Stimulated activated effector memory CD8-positive, alpha-beta T cell treated with anti-CD3 and anti-CD28 coated beads, Interleukin-12 subunit alpha, Interleukin-12 subunit beta, amount 100 ng/mL, for 72 hours (primary cell): ENCODE results near the gene RBM15.

Experiments
- ATAC-seq: fragments of 150-1000 bp; cut with Tn5 transposase; 2 replicates; pipeline ENCODE4 v1.10.0; 2021
- DNase-seq, 2 donors: peaks; one replicate each; pipeline ENCODE4 v3.0.0; 2021 to 2022; ENCODE audit warnings: low spot score in 2 of 2
- H3K27ac Mint-ChIP-seq: one replicate; pipeline ENCODE4 v1.8.0; 2022; ENCODE audit warnings: mild to moderate bottlenecking, mixed read lengths
- H3K36me3 Mint-ChIP-seq: one replicate; pipeline ENCODE4 v1.8.0; 2022; ENCODE audit warnings: mild to moderate bottlenecking, mixed read lengths
- H3K4me1 Mint-ChIP-seq: one replicate; pipeline ENCODE4 v1.8.0; 2022; ENCODE audit warnings: mixed read lengths
- H3K4me3 Mint-ChIP-seq: one replicate; pipeline ENCODE4 v1.8.0; 2022; ENCODE audit warnings: mild to moderate bottlenecking, mixed read lengths
- H3K9me3 Mint-ChIP-seq: one replicate; pipeline ENCODE4 v1.8.0; 2022; ENCODE audit warnings: mixed read lengths

Gene RBM15, protein sequence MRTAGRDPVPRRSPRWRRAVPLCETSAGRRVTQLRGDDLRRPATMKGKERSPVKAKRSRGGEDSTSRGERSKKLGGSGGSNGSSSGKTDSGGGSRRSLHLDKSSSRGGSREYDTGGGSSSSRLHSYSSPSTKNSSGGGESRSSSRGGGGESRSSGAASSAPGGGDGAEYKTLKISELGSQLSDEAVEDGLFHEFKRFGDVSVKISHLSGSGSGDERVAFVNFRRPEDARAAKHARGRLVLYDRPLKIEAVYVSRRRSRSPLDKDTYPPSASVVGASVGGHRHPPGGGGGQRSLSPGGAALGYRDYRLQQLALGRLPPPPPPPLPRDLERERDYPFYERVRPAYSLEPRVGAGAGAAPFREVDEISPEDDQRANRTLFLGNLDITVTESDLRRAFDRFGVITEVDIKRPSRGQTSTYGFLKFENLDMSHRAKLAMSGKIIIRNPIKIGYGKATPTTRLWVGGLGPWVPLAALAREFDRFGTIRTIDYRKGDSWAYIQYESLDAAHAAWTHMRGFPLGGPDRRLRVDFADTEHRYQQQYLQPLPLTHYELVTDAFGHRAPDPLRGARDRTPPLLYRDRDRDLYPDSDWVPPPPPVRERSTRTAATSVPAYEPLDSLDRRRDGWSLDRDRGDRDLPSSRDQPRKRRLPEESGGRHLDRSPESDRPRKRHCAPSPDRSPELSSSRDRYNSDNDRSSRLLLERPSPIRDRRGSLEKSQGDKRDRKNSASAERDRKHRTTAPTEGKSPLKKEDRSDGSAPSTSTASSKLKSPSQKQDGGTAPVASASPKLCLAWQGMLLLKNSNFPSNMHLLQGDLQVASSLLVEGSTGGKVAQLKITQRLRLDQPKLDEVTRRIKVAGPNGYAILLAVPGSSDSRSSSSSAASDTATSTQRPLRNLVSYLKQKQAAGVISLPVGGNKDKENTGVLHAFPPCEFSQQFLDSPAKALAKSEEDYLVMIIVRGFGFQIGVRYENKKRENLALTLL

DNA sequence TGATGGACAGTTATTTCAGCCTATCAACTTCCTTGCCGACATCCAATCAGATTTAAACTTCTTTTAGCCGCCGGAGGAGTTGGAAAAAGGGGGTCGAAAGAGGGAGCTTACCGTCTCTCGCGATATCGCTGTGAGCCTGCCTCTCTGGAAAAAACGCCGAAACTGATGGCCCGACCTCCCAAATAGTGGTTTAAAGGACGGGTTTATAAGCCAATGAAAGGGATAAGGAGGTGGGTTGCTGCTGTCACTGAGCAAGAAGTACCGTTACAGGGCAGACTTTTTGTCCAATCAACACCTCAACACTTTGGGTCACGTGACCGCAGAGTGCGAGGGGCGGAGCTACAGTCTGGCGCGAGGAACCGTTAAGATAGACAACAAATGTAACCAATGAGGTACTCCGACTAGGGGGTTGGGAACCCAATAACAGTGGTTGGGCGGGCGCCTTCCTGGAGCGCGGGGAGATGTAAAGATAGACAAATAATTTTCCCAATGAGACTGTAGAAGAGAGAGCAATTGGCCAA lies at the start of gene RBM15:
TSS of gene RBM15 (plus strand) at position 492 of the 521 bp plus-strand sequence. CDS start at position 521, 29 bp downstream.
- Mint-ChIP-seq H3K9me3 (no peaks in the 10 kb centered on the region), H3K27ac (no peak within 1 kb of the TSS), H3K4me1 (peaks cover 55% of the 10 kb centered on the region), H3K4me3 (no peak within 1 kb of the TSS), H3K36me3 (no peaks in the 10 kb centered on the region)
- peak; percentile 89 to 96 for DNase-seq
- peak; percentile 83 for ATAC-seq

DNA sequence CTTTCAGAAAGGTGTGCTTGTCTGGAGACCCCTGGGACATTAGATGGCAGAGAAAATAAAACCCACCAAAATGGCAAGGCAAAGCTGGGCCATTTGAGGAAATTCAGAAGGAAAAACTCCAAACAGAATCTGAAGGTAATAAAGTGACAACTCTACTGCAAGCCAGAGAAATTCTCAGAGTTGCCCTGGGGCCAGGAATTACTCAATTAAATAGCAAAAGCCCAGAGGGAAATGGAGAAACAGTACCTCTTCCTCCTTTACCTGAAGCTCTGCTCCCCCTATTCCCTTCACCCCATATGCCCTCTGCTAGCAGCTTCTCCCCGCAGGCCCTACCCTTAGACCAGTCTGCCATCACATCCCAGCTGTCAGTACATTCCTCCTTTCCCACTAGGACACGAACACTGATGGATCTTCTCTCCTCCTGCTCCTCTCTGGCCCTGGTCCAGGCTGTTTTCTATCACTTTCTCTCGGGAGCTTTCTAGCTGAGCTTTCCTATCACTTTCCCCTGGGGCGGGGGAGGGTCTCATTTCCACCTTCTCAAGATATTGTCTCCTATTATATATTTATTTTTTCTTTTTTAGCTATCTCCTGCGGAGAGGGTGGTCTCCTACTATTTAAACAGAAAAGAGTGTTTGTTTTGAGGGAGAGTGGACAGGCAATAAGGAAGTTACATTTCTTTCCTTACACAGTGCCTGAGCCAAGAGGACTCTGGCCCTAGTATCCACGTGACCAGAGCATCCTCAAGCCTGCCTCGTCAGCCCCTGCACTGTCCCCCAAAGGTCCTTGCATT lies 47.7 kb upstream of the RBM15 start:
- Mint-ChIP-seq H3K36me3 (no peaks in the 10 kb centered on the region), H3K27ac (no peak overlapping the region), H3K9me3 (no peaks in the 10 kb centered on the region), H3K4me1 (no peaks in the 10 kb centered on the region), H3K4me3 (no peak overlapping the region)
- no peak for ATAC-seq
- no peak for DNase-seq

DNA sequence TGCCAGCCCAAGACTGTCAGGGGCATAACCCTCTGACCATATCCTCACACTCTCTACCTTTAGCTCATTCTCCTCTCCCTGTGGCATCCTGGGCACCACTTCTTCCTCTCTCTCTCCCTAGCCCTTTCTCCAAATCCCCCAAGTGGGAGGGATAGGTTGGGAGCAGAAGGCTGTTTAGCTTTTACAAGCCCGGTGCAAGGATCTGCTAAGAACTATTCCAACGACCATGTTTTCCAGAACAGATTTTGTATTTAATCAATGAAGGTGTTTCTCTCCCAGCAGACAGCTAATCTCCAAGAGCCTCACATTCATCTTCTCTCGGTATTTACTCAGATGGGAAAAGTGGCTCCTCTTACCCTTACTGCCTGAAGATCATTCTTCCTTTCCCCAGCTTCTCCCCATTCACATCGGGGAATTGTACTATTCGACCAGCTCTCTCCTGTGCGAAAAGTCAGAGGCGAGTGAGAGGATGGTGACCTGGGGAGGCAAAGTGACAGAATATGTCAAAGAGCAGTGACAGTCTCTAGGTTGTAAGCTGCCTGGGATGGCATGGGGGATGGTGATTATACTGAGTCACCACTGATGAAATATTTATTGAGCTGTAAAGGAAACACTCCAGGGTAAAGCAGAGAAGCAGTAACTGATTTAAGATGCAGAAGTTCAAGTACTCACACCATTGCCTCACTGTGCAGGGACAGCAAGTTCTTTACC lies 47.0 kb upstream of the RBM15 start:
- DNase-seq = no peak
- Mint-ChIP-seq H3K4me3 (no peak overlapping the region), H3K4me1 (no peaks in the 10 kb centered on the region), H3K36me3 (no peaks in the 10 kb centered on the region), H3K9me3 (no peaks in the 10 kb centered on the region), H3K27ac (no peak overlapping the region)
- ATAC-seq = peak; percentile 44

DNA sequence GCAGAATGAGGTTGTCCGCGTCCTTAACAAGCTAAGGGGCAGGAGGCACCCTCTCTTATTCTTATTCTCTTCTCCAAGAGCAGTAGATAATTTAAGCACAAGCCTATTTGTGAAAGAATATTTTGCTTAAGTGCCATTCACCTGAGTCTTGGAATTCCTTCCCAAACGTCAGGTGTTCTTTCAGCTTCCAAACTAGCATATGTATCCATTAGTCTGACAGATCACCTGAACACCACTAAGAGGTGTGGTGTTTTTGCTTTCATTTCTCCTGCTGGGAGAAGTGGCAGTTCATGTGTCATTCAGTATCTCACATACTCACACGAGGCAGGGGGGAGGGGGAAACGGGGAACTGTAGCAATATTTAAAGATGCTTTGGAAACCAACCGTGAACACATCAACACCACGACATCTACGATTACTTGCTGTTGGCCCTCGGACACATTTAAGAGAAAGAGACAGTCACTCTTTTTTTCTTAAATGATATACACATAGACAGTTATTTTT lies 45.5 kb upstream of the RBM15 start:
- DNase-seq (no peak), ATAC-seq (no peak)
- Mint-ChIP-seq H3K36me3 (no peaks in the 10 kb centered on the region), H3K27ac (no peak overlapping the region), H3K4me1 (no peaks in the 10 kb centered on the region), H3K4me3 (no peak overlapping the region), H3K9me3 (no peaks in the 10 kb centered on the region)

DNA sequence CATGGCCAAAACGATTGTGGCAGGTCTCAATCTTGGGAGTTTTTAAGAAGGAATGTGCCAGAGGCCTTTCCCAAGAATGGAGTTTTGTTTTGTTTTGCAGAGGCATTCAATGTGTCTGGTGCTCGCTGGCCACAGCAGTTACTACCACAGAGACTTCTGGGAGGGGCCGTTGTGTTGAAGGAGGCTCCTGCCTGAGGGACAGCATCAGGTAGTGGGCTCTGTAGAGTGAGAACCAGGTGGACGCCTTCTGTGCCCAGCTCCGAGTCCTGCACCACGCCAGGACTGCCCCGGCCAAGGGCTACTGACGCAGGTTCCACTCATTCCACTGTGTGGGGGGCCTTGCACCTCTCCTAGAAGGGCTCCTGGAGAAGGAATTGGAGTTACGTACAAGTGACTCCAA lies 44.9 kb upstream of the RBM15 start:
- no peak for DNase-seq
- ATAC-seq = no peak
- H3K4me1 Mint-ChIP-seq = no peaks in the 10 kb centered on the region
- no peak overlapping the region for H3K4me3 Mint-ChIP-seq
- no peaks in the 10 kb centered on the region for H3K36me3 Mint-ChIP-seq
- H3K27ac Mint-ChIP-seq = no peak overlapping the region
- no peaks in the 10 kb centered on the region for H3K9me3 Mint-ChIP-seq

DNA sequence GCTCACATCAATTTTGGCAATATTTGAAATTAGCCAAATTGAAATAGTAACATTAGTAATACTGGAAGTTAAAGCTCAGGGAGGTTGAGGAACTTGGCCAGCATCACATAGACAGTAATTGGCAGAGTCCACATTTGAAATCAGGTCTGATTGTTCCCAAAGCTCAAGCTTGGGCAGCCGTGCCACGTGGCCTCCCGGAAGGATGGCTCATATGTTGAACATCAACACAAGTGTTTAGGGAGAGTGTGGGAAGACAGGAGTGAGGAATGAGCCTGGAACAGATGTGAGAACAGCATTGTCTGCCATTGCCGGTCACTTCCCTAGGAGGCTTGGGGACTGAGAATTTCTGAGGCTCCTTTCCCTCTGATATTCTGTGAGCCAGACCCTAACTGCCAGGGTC lies 40.2 kb upstream of the RBM15 start:
- ATAC-seq = no peak
- Mint-ChIP-seq H3K27ac (no peak overlapping the region), H3K4me1 (no peaks in the 10 kb centered on the region), H3K9me3 (no peaks in the 10 kb centered on the region), H3K4me3 (no peak overlapping the region), H3K36me3 (no peaks in the 10 kb centered on the region)
- DNase-seq = no peak

DNA sequence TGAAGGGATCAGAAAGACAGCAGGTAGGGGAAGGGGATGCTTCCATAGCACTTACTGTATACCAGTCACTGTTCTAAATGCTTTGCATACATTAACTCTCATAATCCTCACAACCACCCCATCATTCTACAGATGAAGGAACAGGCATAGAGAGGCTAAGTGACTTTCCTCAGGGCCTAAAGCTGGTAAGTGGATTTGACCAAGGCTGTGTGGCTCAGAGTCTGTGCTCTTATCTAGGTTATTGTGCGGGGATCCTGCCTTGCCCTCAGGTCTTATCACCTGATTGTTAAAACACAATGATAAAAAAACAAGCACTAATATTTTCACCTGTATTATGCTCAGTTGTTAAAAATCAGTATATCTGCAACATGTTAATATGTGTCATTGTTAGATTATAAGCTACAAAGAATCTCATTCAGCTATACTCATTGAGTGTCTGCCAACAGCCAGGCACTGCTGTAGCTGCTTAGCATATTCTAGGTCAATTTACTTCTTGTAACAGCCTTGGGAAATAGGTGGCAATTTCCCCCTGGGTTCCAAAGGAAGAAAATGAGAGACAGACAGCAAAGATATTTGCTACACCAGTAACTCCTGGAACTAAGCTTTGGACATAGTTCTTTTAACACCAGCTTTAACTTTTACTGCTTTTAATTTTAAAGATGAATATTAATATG lies 38.6 kb upstream of the RBM15 start:
- Mint-ChIP-seq H3K4me3 (no peak overlapping the region), H3K27ac (no peak overlapping the region), H3K9me3 (no peaks in the 10 kb centered on the region), H3K36me3 (no peaks in the 10 kb centered on the region), H3K4me1 (no peaks in the 10 kb centered on the region)
- DNase-seq = no peak
- no peak for ATAC-seq

DNA sequence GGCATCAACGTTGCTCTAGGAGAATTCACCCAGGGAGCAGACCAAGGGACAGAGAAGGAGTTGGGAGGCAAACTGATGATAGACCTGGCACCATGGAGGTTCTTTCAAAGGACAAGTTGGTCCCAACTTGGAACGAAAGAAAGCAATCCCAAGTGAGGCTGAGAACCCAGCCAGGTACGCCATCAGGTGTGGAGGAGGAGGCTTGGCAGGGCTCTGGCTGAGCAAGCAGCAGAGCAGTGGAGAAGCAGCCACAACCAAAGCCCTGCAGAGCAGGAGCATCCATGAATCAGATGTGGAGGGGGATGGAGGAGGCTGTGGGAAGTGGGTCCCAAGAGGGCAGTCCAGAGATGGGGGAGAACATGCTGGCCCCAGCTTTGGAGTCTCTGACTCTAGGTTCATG lies 36.3 kb upstream of the RBM15 start:
- no peak overlapping the region for H3K27ac Mint-ChIP-seq
- no peak for DNase-seq
- H3K36me3 Mint-ChIP-seq = no peaks in the 10 kb centered on the region
- H3K4me1 Mint-ChIP-seq = no peaks in the 10 kb centered on the region
- H3K9me3 Mint-ChIP-seq = no peaks in the 10 kb centered on the region
- H3K4me3 Mint-ChIP-seq = no peak overlapping the region
- ATAC-seq = no peak

DNA sequence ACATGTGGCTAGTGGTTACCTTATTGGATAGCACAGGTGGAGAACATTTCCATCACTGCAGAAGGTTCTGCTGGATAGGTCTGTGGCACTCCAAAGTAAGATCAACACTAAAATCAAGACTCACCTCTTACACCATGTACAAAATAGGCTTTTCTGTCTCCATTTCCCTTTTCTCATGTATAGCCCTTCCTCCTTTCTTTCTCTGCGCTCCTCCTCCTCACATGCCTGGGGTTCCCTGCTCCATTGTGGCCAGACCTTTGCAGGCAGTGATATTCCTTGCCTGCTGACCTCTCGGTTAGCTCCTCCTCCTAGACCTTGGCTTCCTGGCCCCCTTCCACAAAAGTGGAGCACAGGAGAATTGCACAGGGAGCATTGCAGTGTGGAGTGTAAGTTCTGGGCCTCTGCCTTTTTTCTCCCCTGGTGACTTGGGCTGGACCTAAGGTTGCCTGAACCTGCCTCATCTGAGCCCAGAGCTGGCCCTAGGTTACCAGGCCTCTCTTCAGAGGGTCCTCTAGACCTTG lies 33.2 kb upstream of the RBM15 start:
- Mint-ChIP-seq H3K4me3 (no peak overlapping the region), H3K4me1 (no peaks in the 10 kb centered on the region), H3K9me3 (no peaks in the 10 kb centered on the region), H3K36me3 (no peaks in the 10 kb centered on the region), H3K27ac (no peak overlapping the region)
- ATAC-seq = no peak
- no peak for DNase-seq

DNA sequence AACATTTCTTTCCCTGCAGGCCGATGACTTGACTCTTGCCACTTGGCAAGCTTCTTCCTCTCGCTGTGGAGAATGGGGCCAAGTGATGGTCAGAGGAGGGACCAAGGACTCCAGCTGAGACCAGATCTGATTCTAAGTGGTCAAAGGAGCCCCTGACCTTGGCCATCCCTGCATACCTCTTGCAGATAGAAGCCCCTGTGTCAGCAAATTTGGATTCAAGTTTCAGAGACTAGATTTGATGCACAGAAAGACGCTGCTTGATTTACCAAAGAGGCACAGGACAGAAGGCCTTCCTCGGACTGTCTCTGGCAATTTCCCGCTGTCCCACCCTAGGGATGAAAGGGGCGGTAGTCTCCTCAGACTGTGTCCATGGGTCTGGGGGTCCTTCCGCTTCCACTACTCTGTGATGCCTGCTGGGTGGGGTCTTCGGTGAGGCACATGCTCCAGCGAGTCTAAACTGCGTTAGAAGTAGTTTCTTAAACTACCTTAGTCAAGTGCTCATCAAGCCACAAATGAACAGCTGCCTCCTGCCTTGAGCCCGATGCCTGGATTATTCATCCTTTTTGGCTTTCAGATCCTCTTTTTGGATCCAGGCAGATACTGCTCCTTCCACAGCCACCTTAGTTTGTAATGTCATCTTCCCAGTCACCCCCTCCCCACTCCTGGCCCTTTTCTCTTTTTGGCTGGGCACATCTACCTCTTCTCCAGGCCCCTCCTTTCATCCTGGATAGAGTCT lies 31.8 kb upstream of the RBM15 start:
- DNase-seq (no peak), ATAC-seq (no peak)
- Mint-ChIP-seq H3K4me3 (no peak overlapping the region), H3K4me1 (peaks cover 2% of the 10 kb centered on the region), H3K27ac (no peak overlapping the region), H3K9me3 (no peaks in the 10 kb centered on the region), H3K36me3 (no peaks in the 10 kb centered on the region)

DNA sequence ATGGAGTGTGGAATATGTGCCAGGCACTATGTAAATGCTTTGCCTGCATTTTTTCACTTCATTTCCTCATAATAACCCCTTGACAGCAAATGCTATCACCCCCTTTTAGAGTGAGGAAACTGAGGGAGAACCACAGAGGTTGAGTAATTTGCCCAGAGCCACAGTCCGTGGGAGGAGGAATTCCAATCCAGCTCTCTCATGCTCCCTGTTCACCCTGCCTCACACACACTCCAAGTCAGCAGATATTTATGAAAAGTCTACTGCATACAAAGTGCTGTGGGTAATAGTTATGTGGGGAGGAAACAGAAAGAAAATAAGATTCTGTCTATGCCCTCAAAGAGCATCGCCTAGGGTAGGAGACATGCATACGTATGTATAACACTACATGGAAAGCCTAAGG lies 30.9 kb upstream of the RBM15 start:
- peaks cover 10% of the 10 kb centered on the region for H3K4me1 Mint-ChIP-seq
- ATAC-seq (no peak), DNase-seq (no peak)
- H3K27ac Mint-ChIP-seq = no peak overlapping the region
- no peaks in the 10 kb centered on the region for H3K36me3 Mint-ChIP-seq
- H3K4me3 Mint-ChIP-seq = no peak overlapping the region
- H3K9me3 Mint-ChIP-seq = no peaks in the 10 kb centered on the region

DNA sequence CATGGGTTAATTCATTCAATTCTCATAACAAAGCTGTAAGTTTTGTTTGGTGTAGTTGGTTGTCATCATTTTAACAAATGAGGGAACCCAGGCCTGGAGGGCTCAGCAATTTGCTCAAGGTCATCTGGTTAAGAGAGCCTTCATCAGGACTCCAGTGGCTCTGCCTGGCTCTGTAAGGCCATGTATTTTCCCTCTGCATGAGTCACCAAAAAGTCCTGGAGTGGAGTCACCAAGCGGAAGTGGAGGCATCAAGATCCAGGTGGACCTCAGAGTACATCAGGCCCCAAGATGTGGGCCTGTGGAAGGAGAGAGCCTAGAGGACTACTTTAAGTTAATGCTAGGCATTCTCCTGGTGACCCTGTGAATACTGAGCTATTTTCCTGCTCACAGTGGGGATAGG lies 30.0 kb upstream of the RBM15 start:
- H3K36me3 Mint-ChIP-seq = no peaks in the 10 kb centered on the region
- ATAC-seq (no peak), DNase-seq (no peak)
- peaks cover 10% of the 10 kb centered on the region for H3K4me1 Mint-ChIP-seq
- H3K27ac Mint-ChIP-seq = no peak overlapping the region
- no peak overlapping the region for H3K4me3 Mint-ChIP-seq
- no peaks in the 10 kb centered on the region for H3K9me3 Mint-ChIP-seq

DNA sequence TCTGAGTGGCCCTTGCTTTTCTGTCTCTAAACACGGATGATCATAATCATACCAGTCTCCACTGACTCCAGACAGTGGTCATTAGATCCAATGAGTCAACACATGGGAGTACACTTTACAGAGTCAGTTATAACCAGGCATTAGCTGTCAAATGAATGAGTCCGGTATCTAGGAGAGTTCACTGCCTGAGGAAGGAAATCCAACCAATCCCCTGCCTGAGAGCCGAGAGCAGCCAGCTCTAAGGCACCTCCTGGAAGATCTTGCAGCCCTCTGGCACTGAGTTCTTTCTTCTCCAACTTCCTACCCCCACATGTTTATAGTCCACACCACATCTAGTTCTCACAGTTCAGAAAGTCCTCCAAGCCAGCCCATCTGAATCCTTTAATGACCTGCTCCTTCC lies 29.4 kb upstream of the RBM15 start:
- DNase-seq (no peak), ATAC-seq (no peak)

More for the DNA sequence above, 29.4 kb upstream of the RBM15 start:
- Mint-ChIP-seq H3K36me3 (no peaks in the 10 kb centered on the region), H3K27ac (no peak overlapping the region), H3K4me1 (peaks cover 10% of the 10 kb centered on the region), H3K4me3 (no peak overlapping the region), H3K9me3 (no peaks in the 10 kb centered on the region)
